Esophagus muscularis mucosa (tissue), 4 donors: ENCODE data around the gene COLEC12. TPM values are rescaled to one million over a fixed set of nuclear protein-coding genes. Genes with fewer than 3 reads are reported as not detected.
"Not testable (repeated sequence)": the region's sequence is repeated elsewhere in the genome, so short reads cannot be mapped to it uniquely, and the experiment has no call there.

Experiments used
- DNase-seq: peaks from one replicate; pipeline ENCODE4 v3.0.0-alpha.2; 2017; ENCODE audit errors: extremely low spot score
- H3K27ac ChIP-seq, 4 donors: fragments of 200-600 bp; sonication (generic); replicated peaks in 1 of 4; 1 replicate in 3 of 4; 2 replicates in 1 of 4; pipeline ENCODE4 v1.5.1; 2016 to 2019; ENCODE audit warnings: mild to moderate bottlenecking in 1 of 4
- H3K27me3 ChIP-seq, 4 donors: fragments of 200-600 bp; sonication (generic); one replicate each; pipeline versions ENCODE4 v1.5.1 to v1.6.0; 2016 to 2019
- H3K36me3 ChIP-seq, 4 donors: fragments of 200-600 bp; sonication (generic); one replicate each; pipeline ENCODE4 v1.5.1; 2016 to 2019
- H3K4me1 ChIP-seq, 4 donors: fragments of 200-600 bp; sonication (generic); one replicate each; pipeline ENCODE4 v1.5.1; 2016 to 2019
- H3K4me3 ChIP-seq, 4 donors: fragments of 200-600 bp; sonication (generic); 1 replicate in 2 of 4; 2 replicates in 2 of 4; pipeline ENCODE4 v1.5.1; 2016 to 2019; ENCODE audit warnings: mild to moderate bottlenecking in 4 of 4, moderate library complexity in 1 of 4
- H3K9me3 ChIP-seq, 4 donors: fragments of 200-600 bp; sonication (generic); 1 replicate in 3 of 4; 2 replicates in 1 of 4; pipeline ENCODE4 v1.5.1; 2016 to 2019
- EP300 ChIP-seq: sonication (generic); formaldehyde crosslinking; IDR thresholded peaks from one replicate; pipeline ENCODE4 v1.6.1; 2017; ENCODE audit warnings: antibody characterized with exemption
- POLR2A ChIP-seq: fragments of 450-650 bp; IDR thresholded peaks from one replicate; pipeline ENCODE4 v1.6.1; 2017; ENCODE audit warnings: antibody characterized with exemption, moderate library complexity, mild to moderate bottlenecking, low read depth
- POLR2AphosphoS5 ChIP-seq, 2 donors: sonication (generic); formaldehyde crosslinking; IDR thresholded peaks; one replicate each; pipeline ENCODE4 v1.6.1; 2017; ENCODE audit warnings: antibody characterized with exemption in 2 of 2
- WGBS: methylation state at CpG from one replicate; pipeline ENCODE4 v1.1.5; 2018; 5-methylcytosine and 5-hydroxymethylcytosine counted together
- intact Hi-C: fragments of 100-400 bp; cut with DNase I; formaldehyde crosslinking; loops from one replicate; pipeline ENCODE4 v1.15.1; 2023
- total RNA-seq, 4 donors: library from RNA; depleted of rRNA; stranded (reverse); fragments of >200 nt; gene quantifications; one replicate each; pipeline versions ENCODE4 v1.1.0 to v1.2.1, GENCODE V29; 2016
- TF ChIP-seq, protein P1 (sequence below), 3 experiments: fragments of 200-600 bp in 2 of 3; fragments of 450-650 bp in 1 of 3; sonication (generic) in 2 of 3; IDR thresholded peaks; one replicate each; pipeline ENCODE4 v1.5.1; 2017 to 2019; ENCODE audit warnings: antibody characterized with exemption in 3 of 3, mild to moderate bottlenecking in 2 of 3, moderate library complexity in 1 of 3

The COLEC12 gene
- total RNA-seq, 4 donors from 2014 or later, result 17.9 to 36.4 (median 23.5) TPM

DNA sequence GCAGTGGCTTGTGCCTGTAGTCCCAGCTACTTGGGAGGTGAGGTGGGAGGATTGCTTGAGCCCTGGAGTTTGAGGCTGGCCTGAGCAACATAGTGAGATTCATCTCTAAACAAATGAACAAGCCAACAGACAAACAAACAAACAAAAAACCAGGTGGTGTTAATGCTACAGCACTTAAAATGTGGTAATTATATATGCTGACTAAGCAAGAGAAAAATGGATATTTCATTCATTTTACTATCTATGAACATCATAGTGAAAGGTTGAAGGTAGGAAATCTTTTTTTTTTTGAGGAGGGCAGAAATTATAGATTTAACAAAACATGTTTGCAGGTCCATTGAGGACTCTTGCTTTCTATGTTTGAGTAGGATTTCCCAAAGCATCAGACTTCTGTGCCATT lies 190.5 kb downstream of the COLEC12 start:
- Histone ChIP-seq H3K9me3 (no peaks in the 10 kb centered on the region), H3K27ac (no peak overlapping the region), H3K4me1 (no peaks in the 10 kb centered on the region), H3K4me3 (no peak overlapping the region), H3K36me3 (no peaks in the 10 kb centered on the region), H3K27me3 (no peaks in the 10 kb centered on the region)
- intact Hi-C loops, result no loop called here
- DNase-seq, result no peak
- TF ChIP-seq, protein P1, sequence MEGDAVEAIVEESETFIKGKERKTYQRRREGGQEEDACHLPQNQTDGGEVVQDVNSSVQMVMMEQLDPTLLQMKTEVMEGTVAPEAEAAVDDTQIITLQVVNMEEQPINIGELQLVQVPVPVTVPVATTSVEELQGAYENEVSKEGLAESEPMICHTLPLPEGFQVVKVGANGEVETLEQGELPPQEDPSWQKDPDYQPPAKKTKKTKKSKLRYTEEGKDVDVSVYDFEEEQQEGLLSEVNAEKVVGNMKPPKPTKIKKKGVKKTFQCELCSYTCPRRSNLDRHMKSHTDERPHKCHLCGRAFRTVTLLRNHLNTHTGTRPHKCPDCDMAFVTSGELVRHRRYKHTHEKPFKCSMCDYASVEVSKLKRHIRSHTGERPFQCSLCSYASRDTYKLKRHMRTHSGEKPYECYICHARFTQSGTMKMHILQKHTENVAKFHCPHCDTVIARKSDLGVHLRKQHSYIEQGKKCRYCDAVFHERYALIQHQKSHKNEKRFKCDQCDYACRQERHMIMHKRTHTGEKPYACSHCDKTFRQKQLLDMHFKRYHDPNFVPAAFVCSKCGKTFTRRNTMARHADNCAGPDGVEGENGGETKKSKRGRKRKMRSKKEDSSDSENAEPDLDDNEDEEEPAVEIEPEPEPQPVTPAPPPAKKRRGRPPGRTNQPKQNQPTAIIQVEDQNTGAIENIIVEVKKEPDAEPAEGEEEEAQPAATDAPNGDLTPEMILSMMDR (IDR thresholded peaks at IDR 0.05), result no peak
- no peak for TF ChIP-seq POLR2AphosphoS5 (IDR thresholded peaks at IDR 0.05)
- TF ChIP-seq EP300, result no peak
- TF ChIP-seq POLR2A, result no peak

DNA sequence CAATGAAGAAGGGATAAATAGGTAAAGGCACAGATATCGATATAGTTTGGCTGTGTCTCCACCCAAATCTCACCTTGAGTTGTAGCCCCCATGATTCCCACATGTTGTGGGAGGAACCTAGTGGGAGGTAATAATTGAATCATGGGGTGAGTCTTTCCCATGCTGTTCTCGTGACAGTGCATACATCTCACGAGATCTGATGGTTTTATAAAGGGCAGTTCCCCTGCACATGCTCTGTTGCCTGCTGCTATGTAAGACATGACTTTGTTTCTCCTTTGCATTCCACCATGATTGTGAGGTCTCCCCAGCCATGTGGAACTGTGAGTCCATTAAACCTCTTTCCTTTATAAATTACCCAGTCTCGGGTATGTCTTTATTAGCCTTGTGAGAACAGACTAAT lies 192.4 kb downstream of the COLEC12 start:
- DNase-seq, H3K4me3 ChIP-seq, H3K27me3 ChIP-seq, H3K4me1 ChIP-seq, H3K27ac ChIP-seq, intact Hi-C loops, H3K36me3 ChIP-seq, H3K9me3 ChIP-seq: not testable (repeated sequence)
- WGBS, result 76% methylated on average over 4 of the region's 4 CpGs

DNA sequence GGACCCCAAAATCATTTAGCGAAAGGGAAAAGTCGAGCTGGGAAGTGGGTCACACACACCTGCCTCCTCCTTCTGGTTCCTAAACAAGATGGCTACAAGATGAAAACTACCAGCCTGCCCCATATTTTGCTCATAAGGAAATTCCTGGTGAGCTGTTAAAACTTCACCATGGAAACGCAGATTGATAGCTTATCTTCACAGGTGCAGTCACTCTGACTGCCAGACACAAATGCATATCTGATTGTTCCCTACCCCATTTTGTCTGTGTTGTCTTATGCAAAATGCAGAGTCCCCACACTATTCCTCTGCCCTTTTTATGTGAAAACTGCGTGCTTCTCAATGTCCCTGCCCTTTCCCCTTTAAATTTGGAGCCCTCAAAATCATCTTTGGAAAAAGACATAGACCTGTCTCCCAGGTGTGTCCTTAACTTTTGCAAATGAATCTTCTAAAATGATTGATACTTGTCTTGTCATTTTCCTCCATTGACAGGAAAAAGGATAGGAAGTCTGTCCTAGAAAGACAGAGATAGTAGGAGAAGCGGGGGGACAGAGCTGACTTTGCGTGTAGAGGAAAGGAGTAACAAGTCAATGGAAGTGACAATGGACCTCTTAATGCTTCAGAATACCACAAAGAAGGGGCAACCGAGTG lies 193.8 kb downstream of the COLEC12 start:
- Histone ChIP-seq H3K27me3 (no peaks in the 10 kb centered on the region), H3K4me3 (no peak overlapping the region), H3K27ac (no peak overlapping the region), H3K9me3 (no peaks in the 10 kb centered on the region), H3K36me3 (no peaks in the 10 kb centered on the region), H3K4me1 (no peaks in the 10 kb centered on the region)
- TF ChIP-seq EP300 (no peak), POLR2AphosphoS5 (IDR thresholded peaks at IDR 0.05) (no peak), POLR2A (no peak)
- TF ChIP-seq, protein P1 (IDR thresholded peaks at IDR 0.05), result no peak
- DNase-seq, result no peak
- 93% methylated on average over 7 of the region's 7 CpGs for WGBS
- intact Hi-C loops, result no loop called here

DNA sequence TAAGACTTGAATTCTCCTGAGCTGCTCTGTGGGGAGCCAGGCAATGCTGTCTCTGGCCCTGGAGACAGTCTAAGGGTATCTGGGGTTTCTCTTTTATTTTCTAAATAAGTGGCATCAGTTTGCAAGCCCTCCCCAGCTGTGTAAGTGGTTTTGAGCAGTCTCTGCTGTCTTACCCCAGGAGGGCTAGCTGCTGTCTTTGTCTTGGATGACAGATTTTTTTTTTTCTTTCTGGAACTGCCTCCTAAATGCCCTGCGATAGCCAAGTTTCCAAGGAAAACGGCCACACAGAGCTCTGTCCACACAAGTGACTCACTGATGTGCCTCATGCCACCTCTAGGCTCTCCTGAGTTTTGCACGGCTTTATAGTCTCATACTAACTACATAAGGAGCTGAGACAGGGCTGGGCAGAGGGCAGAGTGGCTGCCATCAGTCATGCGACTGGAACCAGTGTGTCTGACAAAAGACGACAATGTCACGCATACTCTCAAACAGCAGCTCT lies 195.4 kb downstream of the COLEC12 start:
- Histone ChIP-seq H3K9me3 (no peaks in the 10 kb centered on the region), H3K4me1 (no peaks in the 10 kb centered on the region), H3K36me3 (no peaks in the 10 kb centered on the region), H3K4me3 (no peak overlapping the region), H3K27me3 (no peaks in the 10 kb centered on the region), H3K27ac (no peak overlapping the region)
- DNase-seq, result no peak
- TF ChIP-seq, protein P1 (IDR thresholded peaks at IDR 0.05), result no peak
- TF ChIP-seq EP300 (no peak), POLR2A (no peak), POLR2AphosphoS5 (IDR thresholded peaks at IDR 0.05) (no peak)
- WGBS, result 88% methylated on average over 6 of the region's 6 CpGs
- intact Hi-C loops, result no loop called here

DNA sequence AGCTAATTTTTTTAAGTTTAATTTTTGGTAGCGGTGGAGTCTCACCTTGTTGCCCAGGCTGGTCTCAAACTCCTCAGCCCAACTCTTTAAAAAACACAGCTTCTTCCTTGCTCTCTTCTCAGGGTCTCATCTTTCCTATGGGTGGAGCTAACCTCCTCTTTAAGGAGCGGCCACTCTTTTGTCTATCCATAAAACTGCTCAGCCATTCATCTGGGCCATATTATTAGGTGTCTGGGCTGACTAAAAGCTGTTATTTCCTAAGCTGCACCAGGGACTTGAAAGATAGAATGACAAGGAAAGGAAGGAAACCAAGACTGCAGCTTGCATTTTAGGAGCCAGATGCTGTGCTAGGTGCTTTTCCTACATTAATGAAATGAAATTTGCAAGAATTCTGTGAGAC lies 196.9 kb downstream of the COLEC12 start:
- Histone ChIP-seq H3K4me3 (no peak overlapping the region), H3K9me3 (no peaks in the 10 kb centered on the region), H3K27ac (no peak overlapping the region), H3K4me1 (no peaks in the 10 kb centered on the region), H3K27me3 (no peaks in the 10 kb centered on the region), H3K36me3 (no peaks in the 10 kb centered on the region)
- no peak for TF ChIP-seq POLR2A
- no peak for TF ChIP-seq EP300
- no peak for TF ChIP-seq POLR2AphosphoS5 (IDR thresholded peaks at IDR 0.05)
- TF ChIP-seq, protein P1 (IDR thresholded peaks at IDR 0.05), result no peak
- DNase-seq, result no peak
- WGBS, result 87% methylated on average over 2 of the region's 2 CpGs
- intact Hi-C loops, result no loop called here
